Peyer's patch (tissue), 4 donors: Measurements from ENCODE around the gene TPSD1. TPM values are rescaled to one million over a fixed set of nuclear protein-coding genes. Genes with fewer than 3 reads are reported as not detected.

ENCODE experiments used
- DNase-seq, 3 donors: peaks; one replicate each; pipeline ENCODE4 v3.0.0-alpha.2; 2017 to 2019
- H3K27ac ChIP-seq, 4 donors: fragments of 200-600 bp; sonication (generic); one replicate each; pipeline ENCODE4 v1.5.1; 2016 to 2019
- H3K27me3 ChIP-seq, 2 donors: fragments of 200-600 bp; sonication (generic); one replicate each; pipeline ENCODE4 v1.5.1; 2019
- H3K36me3 ChIP-seq, 3 donors: fragments of 200-600 bp; sonication (generic); one replicate each; pipeline ENCODE4 v1.5.1; 2016 to 2019
- H3K4me1 ChIP-seq, 4 donors: fragments of 200-600 bp; sonication (generic); one replicate each; pipeline ENCODE4 v1.5.1; 2016 to 2019
- H3K4me3 ChIP-seq, 4 donors: fragments of 200-600 bp; sonication (generic); 1 replicate in 3 of 4; 2 replicates in 1 of 4; pipeline ENCODE4 v1.5.1; 2016 to 2019; ENCODE audit warnings: mild to moderate bottlenecking in 1 of 4
- H3K9me3 ChIP-seq, 4 donors: fragments of 200-600 bp; sonication (generic); one replicate each; pipeline ENCODE4 v1.5.1; 2016 to 2019; ENCODE audit warnings: mild to moderate bottlenecking in 1 of 4
- CTCF ChIP-seq, 6 experiments: fragments of 450-650 bp in 4 of 6; fragments of 200-600 bp in 2 of 6; sonication (generic) in 1 of 6; IDR thresholded peaks; one replicate each; pipeline ENCODE4 v1.5.1; 2017 to 2019; ENCODE audit warnings: antibody characterized with exemption in 6 of 6, mild to moderate bottlenecking in 3 of 6, moderate library complexity in 1 of 6
- POLR2A ChIP-seq, 2 donors: fragments of 450-650 bp; IDR thresholded peaks; one replicate each; pipeline ENCODE4 v1.5.1; 2017; ENCODE audit warnings: antibody characterized with exemption in 2 of 2, mild to moderate bottlenecking in 2 of 2, moderate library complexity in 2 of 2
- total RNA-seq, 4 donors: library from RNA; depleted of rRNA; stranded (reverse); fragments of >200 nt; gene quantifications; one replicate each; pipeline ENCODE4 v1.1.0, GENCODE V29; 2016

The TPSD1 gene
- total RNA-seq, 4 donors from 2014 or later: 10.3 to 61.1 (median 24.1) TPM; not detected in 1

GRCh38 chr16:1287982-1288670 is 32.3 kb downstream of the TPSD1 start:
- Histone ChIP-seq H3K4me1 (no peaks in the 10 kb centered on the region), H3K27ac (no peak overlapping the region), H3K27me3 (peaks cover 0 to 4% of the 10 kb centered on the region in 2 donors), H3K36me3 (no peaks in the 10 kb centered on the region), H3K4me3 (no peak overlapping the region), H3K9me3 (no peaks in the 10 kb centered on the region)
- TF ChIP-seq POLR2A (IDR thresholded peaks at IDR 0.05) (no peak), CTCF (IDR thresholded peaks at IDR 0.05) (no peak)
- no peak for DNase-seq

- no peak for DNase-seq
- H3K27me3 ChIP-seq: peaks cover 0 to 4% of the 10 kb centered on the region in 2 donors
- no peak overlapping the region for H3K4me3 ChIP-seq
- H3K4me1 ChIP-seq: no peaks in the 10 kb centered on the region
- no peak for TF ChIP-seq CTCF (IDR thresholded peaks at IDR 0.05)
- no peak for TF ChIP-seq POLR2A (IDR thresholded peaks at IDR 0.05)
- H3K9me3 ChIP-seq: no peaks in the 10 kb centered on the region
- H3K27ac ChIP-seq: no peak overlapping the region
- H3K36me3 ChIP-seq: no peaks in the 10 kb centered on the region
These were observed 33.1 kb downstream of the TPSD1 start for GRCh38 chr16:1288813-1289476.

GRCh38 chr16:1289477-1289866 is 33.6 kb downstream of the TPSD1 start:
- no peak for DNase-seq

GRCh38 chr16:1290063-1290501 is 34.2 kb downstream of the TPSD1 start:
- H3K36me3 ChIP-seq: no peaks in the 10 kb centered on the region
- H3K27ac ChIP-seq: no peak overlapping the region
- no peak for DNase-seq
- H3K27me3 ChIP-seq: peaks cover 0 to 4% of the 10 kb centered on the region in 2 donors
- TF ChIP-seq CTCF (IDR thresholded peaks at IDR 0.05) (no peak), POLR2A (IDR thresholded peaks at IDR 0.05) (no peak)
- no peak overlapping the region for H3K4me3 ChIP-seq
- no peaks in the 10 kb centered on the region for H3K4me1 ChIP-seq
- H3K9me3 ChIP-seq: no peaks in the 10 kb centered on the region

More at GRCh38 chr16:1289477-1289866, 33.6 kb downstream of the TPSD1 start:
- Histone ChIP-seq H3K27me3 (peaks cover 0 to 4% of the 10 kb centered on the region in 2 donors), H3K4me3 (no peak overlapping the region), H3K4me1 (no peaks in the 10 kb centered on the region), H3K27ac (no peak overlapping the region), H3K36me3 (no peaks in the 10 kb centered on the region), H3K9me3 (no peaks in the 10 kb centered on the region)
- TF ChIP-seq POLR2A (IDR thresholded peaks at IDR 0.05) (no peak), CTCF (IDR thresholded peaks at IDR 0.05) (no peak)

- H3K4me1 ChIP-seq: no peaks in the 10 kb centered on the region
- no peaks in the 10 kb centered on the region for H3K36me3 ChIP-seq
- no peaks in the 10 kb centered on the region for H3K9me3 ChIP-seq
- peaks cover 0 to 4% of the 10 kb centered on the region in 2 donors for H3K27me3 ChIP-seq
- H3K4me3 ChIP-seq: no peak overlapping the region
- H3K27ac ChIP-seq: no peak overlapping the region
- no peak for DNase-seq
- TF ChIP-seq CTCF (IDR thresholded peaks at IDR 0.05) (no peak), POLR2A (IDR thresholded peaks at IDR 0.05) (no peak)
These were observed 35.1 kb downstream of the TPSD1 start for GRCh38 chr16:1290860-1291575.
